Testis (tissue), 2 donors: ENCODE data around the gene ASB13.

Experiments
- CTCF ChIP-seq, 3 experiments: fragments of 450-650 bp in 2 of 3; fragments of 200-600 bp in 1 of 3; sonication (generic) in 1 of 3; IDR thresholded peaks; one replicate each; pipeline ENCODE4 v1.5.1; 2016 to 2019; ENCODE audit warnings: antibody characterized with exemption in 3 of 3, mild to moderate bottlenecking in 2 of 3, moderate library complexity in 1 of 3
- POLR2A ChIP-seq: fragments of 450-650 bp; IDR thresholded peaks from one replicate; pipeline ENCODE4 v1.6.1; 2017; ENCODE audit warnings: antibody characterized with exemption, mild to moderate bottlenecking, moderate library complexity

- TF ChIP-seq CTCF (IDR thresholded peaks at IDR 0.05) (no peak), POLR2A (no peak)
Measured at GRCh38 chr10:5604236-5604925, 62.0 kb downstream of the ASB13 start.
